ENCODE results near the gene ABCA2. TPM values are rescaled to one million over a fixed set of nuclear protein-coding genes. Genes with fewer than 3 reads are reported as not detected.

Gene ABCA2
- total RNA-seq, 1 experiment from 2014 or later: 114 TPM

DNA sequence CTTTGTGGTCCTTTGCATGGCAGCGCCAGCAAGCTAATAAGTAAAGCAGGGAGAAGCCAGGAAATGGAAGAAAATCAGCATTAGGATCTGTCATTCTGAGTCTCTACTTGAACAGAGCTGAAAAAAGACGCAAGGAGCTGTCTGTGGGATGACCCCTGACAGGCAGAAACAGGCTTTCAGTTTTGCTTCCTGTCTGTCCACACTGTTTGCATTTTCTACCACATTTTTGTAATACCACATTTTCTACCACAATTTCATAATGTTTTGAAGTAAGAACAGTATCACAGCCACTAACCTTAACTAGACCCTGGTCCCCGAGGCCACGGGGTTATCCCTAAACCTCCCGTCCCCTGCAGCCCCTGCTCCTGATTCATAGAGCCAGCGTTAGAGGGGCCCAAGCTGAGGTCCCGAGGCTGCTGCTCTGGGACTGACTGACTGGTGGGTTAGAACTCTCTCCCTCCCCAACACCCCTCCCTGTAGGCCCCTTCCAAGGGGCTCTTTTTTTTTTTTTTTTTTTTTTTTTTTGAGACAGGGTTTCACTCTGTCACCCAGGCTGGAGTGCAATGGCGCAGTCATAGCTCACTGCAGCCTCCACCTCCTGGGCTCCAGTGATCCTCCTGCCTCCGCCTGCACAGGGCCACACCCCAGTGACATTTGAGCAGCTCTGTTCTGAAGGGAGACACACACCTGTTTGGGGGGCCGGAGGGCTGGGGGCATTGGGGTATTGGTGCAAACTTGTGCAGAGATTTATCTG, 27.7 kb downstream of the ABCA2 start:
- no peak for DNase-seq (ENCODE audit: low read depth, low spot score)
- Histone ChIP-seq H3K27ac (ENCODE audit: low read depth, low read length) (no peak overlapping the region), H4K20me1 (ENCODE audit: insufficient read depth) (no peaks in the 10 kb centered on the region), H3K4me2 (ENCODE audit: low read length) (0 out of 2 replicates have a peak overlapping the region, but pooled peaks have one; percentile 1), H3K27me3 (ENCODE audit: insufficient read depth, low read length) (no peaks in the 10 kb centered on the region), H2AFZ (ENCODE audit: low read depth, low read length, poor library complexity, severe bottlenecking) (no peak overlapping the region), H3K79me2 (ENCODE audit: insufficient read depth, low read length) (no peaks in the 10 kb centered on the region), H3K4me1 (ENCODE audit: control insufficient read depth in 1 of 2, insufficient read depth in 2 of 2, low read length in 2 of 2) (peaks cover 43 to 63% of the 10 kb centered on the region in 2 experiments), H3K36me3 (ENCODE audit: control insufficient read depth in 1 of 2, insufficient read depth in 2 of 2, low read length in 2 of 2) (no peaks in the 10 kb centered on the region), H3K9me2 (ENCODE audit: insufficient read depth) (no peaks in the 10 kb centered on the region), H3K9me3 (ENCODE audit: control insufficient read depth in 1 of 2, insufficient read depth in 1 of 2, low read depth in 1 of 2, low read length in 2 of 2) (peaks cover 0 to 3% of the 10 kb centered on the region in 2 experiments; a peak in 1 of 4 replicates), H3K4me3 (replicated peaks in 1 of 2; ENCODE audit: low read depth in 1 of 2, low read length in 2 of 2) (no peak overlapping the region), H3K9ac (ENCODE audit: low read length) (no peak overlapping the region)
- CTCF ChIA-PET: no interaction called here
- ATAC-seq: no peak
- BruUV-seq (replicated peaks): no TSS peak
- TF ChIP-seq, protein P1, sequence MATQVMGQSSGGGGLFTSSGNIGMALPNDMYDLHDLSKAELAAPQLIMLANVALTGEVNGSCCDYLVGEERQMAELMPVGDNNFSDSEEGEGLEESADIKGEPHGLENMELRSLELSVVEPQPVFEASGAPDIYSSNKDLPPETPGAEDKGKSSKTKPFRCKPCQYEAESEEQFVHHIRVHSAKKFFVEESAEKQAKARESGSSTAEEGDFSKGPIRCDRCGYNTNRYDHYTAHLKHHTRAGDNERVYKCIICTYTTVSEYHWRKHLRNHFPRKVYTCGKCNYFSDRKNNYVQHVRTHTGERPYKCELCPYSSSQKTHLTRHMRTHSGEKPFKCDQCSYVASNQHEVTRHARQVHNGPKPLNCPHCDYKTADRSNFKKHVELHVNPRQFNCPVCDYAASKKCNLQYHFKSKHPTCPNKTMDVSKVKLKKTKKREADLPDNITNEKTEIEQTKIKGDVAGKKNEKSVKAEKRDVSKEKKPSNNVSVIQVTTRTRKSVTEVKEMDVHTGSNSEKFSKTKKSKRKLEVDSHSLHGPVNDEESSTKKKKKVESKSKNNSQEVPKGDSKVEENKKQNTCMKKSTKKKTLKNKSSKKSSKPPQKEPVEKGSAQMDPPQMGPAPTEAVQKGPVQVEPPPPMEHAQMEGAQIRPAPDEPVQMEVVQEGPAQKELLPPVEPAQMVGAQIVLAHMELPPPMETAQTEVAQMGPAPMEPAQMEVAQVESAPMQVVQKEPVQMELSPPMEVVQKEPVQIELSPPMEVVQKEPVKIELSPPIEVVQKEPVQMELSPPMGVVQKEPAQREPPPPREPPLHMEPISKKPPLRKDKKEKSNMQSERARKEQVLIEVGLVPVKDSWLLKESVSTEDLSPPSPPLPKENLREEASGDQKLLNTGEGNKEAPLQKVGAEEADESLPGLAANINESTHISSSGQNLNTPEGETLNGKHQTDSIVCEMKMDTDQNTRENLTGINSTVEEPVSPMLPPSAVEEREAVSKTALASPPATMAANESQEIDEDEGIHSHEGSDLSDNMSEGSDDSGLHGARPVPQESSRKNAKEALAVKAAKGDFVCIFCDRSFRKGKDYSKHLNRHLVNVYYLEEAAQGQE (IDR thresholded peaks at IDR 0.05; ENCODE audit: low read depth): no peak
- TF ChIP-seq POLR2AphosphoS5 (IDR thresholded peaks at IDR 0.05; ENCODE audit: low read depth, low read length) (no peak), YY1 (IDR thresholded peaks at IDR 0.05; ENCODE audit: extremely low read depth, insufficient replicate concordance, low read depth, low read length) (no peak), TCF7L2 (IDR thresholded peaks at IDR 0.05; ENCODE audit: borderline replicate concordance, extremely low read depth, insufficient read depth, insufficient read length) (no peak), ZFX (IDR thresholded peaks at IDR 0.05) (no peak), EGR1 (IDR thresholded peaks at IDR 0.05; ENCODE audit: low read depth) (no peak)
- TF ChIP-seq, protein P2, sequence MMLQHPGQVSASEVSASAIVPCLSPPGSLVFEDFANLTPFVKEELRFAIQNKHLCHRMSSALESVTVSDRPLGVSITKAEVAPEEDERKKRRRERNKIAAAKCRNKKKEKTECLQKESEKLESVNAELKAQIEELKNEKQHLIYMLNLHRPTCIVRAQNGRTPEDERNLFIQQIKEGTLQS (IDR thresholded peaks at IDR 0.05): no peak
- POLR2A ChIA-PET: interaction anchor here (2.9 kb wide), 1 partner anchor 8 kb away, joined by 19 read pairs; the partner anchor contains the start of gene PAXX
- intact Hi-C loops (cut with micrococcal nuclease): no loop called here
- RAD21 ChIA-PET (ENCODE audit: low non-redundant PET in 1 of 2, low total read pairs in 2 of 2, uncharacterized antibody in 2 of 2, unreplicated experiment in 2 of 2): no interaction called here

Data from HCT116 (cell line).